GM12864 (cell line): Measurements from ENCODE around the gene POFUT2.

ENCODE experiments used
- DNase-seq: peaks from one replicate; pipeline ENCODE4 v3.0.0-alpha.2; 2011; ENCODE audit warnings: low read depth
- H3K4me3 ChIP-seq: 2 replicates; pipeline ENCODE4 v1.5.1; 2011; ENCODE audit warnings: mild to moderate bottlenecking, low read depth, low read length, control low read depth
- TF ChIP-seq, protein P1 (sequence below): IDR thresholded peaks from 2 replicates; pipeline ENCODE4 v1.5.1; 2011; ENCODE audit warnings: low read depth, mild to moderate bottlenecking, moderate library complexity, low read length, control low read depth, inconsistent platforms; ENCODE audit errors: missing control alignments

Gene POFUT2

DNA sequence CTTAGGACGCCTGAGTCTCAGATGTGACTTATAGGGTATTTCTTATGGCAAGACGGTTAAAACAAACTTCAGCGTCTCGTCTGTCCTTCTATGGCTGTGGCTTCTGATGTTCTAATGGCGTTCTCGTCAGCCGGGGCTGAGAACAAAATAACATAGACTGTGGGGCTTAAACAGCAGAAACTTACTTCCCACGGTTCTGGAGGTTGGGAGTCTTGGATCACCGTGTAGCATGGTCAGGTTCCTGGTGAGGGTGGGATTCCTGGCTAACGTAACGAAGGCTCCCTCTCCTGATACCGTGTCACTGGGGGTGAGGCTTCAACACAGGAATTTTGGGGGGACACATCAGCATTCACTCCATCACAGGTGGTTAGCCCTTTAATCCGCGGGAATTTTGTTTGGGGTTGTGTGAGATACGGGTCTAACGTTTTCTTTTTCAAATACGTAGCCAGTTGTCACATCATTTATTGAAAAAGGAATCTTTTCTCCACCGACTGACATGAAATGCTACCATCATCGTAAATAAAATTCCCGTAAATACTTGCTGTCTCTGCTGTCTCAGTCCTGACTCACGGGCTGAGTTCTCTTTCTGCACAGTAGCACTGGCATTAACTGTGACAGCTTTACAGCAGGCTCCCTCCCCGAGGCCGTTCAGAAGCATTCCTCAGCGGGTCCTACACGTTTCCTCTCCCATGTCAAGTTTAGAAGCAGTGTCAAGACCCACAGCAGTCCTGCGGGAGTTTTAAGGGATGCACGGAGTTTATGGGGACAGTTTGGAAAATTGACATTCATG, 8.1 kb upstream of the POFUT2 start:
- TF ChIP-seq, protein P1, sequence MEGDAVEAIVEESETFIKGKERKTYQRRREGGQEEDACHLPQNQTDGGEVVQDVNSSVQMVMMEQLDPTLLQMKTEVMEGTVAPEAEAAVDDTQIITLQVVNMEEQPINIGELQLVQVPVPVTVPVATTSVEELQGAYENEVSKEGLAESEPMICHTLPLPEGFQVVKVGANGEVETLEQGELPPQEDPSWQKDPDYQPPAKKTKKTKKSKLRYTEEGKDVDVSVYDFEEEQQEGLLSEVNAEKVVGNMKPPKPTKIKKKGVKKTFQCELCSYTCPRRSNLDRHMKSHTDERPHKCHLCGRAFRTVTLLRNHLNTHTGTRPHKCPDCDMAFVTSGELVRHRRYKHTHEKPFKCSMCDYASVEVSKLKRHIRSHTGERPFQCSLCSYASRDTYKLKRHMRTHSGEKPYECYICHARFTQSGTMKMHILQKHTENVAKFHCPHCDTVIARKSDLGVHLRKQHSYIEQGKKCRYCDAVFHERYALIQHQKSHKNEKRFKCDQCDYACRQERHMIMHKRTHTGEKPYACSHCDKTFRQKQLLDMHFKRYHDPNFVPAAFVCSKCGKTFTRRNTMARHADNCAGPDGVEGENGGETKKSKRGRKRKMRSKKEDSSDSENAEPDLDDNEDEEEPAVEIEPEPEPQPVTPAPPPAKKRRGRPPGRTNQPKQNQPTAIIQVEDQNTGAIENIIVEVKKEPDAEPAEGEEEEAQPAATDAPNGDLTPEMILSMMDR = no peak
- no peak overlapping the region for H3K4me3 ChIP-seq
- no peak for DNase-seq

GRCh38 chr21:45294509-45295291, 7.0 kb upstream of the POFUT2 start:
- no peak overlapping the region for H3K4me3 ChIP-seq
- DNase-seq = no peak
- TF ChIP-seq, protein P1 = no peak

DNA sequence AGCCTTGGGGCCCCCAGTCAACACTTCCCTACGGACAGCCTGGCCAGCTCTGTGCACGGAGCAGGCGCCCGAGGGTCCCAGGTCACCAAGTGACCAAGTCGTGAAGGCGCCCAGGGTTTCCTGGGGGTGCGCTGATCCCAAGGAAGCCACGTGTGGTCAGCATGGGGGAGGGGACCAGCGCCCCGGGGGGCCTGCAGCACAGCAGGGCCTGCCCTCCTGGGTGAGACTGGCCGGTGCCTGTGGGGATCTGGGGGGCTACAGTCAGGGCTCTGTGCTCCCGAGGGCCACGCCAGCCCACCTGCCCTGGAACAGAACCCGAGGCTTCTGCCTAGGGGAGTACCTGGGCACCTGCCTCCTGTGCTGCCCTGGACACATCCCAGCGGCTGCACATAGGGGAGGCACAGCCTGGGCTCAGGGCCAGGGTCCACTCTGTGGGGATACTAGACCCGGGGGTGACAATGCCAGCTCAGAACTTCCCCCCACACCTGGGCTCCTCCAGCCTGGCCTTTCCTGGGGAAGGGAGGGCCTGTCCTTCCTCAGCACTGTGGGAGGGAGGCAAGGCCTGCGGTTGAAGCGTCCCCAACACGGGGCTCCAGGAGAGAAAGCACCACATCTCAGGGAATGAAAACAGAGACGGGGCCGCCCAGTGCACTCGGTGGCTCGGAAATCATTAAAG, 6.2 kb upstream of the POFUT2 start:
- H3K4me3 ChIP-seq = no peak overlapping the region
- no peak for DNase-seq
- TF ChIP-seq, protein P1 = no peak

DNA sequence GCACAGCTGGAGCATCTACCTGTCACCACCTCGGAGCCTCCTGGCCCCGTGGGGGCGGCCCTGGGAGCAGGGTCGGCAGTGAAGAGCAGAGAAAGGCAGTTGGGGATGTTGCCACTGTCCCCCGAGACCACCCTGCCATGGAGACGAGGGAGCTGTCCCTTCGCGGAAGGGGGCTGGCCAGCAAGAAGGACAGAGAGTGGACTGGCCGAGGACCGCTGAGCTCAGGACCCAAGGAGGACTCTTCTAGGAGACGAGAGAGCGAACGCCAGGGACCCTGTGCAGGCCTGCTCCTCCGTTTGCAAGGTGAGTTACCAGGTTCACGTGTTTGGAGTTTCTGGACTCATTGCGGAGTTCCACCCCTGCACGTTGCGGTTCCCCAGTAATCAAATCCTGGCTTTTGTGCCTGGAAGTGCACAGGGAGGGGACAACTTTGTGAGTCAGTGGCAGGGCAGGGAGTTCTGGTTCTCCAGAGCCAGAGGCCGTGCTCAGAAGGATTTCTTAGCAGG, 5.6 kb upstream of the POFUT2 start:
- no peak overlapping the region for H3K4me3 ChIP-seq
- no peak for DNase-seq
- TF ChIP-seq, protein P1 = no peak

GRCh38 chr21:45292399-45293219, 4.9 kb upstream of the POFUT2 start:
- TF ChIP-seq, protein P1 = peak; percentile 85
- H3K4me3 ChIP-seq = no peak overlapping the region
- DNase-seq = no peak
